Measurements from ENCODE around the gene CSAD. TPM values are rescaled to one million over a fixed set of nuclear protein-coding genes. Genes with fewer than 3 reads are reported as not detected.

CSAD gene
- total RNA-seq, 1 donor from 2014 or later: 10.4 TPM

DNA sequence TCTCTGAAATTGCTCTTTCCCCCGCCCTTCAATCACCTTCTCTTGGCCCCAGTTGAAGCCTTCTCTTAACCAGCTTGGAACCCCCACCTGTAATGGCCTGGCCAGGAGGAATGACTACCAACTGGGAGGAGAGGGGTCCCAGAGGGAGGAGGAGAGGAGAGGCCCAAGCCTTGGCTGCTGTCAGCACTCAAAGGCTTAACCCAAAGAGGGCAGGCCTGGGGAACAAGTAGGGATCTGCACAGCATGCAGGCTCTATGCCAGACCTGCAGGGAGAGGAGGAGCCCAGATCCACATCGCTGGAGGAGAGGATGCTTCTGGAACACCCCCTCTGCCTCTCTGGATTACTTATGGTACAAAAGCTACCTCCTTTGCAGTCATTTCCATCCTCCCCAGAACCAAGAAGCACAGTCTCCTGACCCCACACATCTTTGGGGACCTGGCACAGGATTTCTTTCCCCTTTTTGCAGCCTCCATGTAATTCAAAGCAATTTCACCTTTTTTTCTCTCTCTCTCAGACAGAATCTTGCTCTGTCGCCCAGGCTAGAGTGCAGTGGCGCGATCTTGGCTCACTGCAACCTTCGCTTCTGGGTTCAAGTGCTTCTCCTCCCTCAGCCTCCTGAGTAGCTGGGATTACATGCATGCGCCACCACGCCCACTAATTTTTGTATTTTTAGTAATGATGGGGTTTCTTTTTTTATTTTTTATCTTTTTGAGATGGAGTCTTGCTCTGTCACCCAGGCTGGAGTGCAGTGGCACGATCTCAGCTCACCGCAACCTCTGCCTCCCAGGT lies 45.1 kb upstream of the CSAD start:
- no peak for DNase-seq (ENCODE audit: low read depth)
- no peak overlapping the region for H3K4me3 ChIP-seq (ENCODE audit: low read depth, low read length)
- TF ChIP-seq, protein P1, sequence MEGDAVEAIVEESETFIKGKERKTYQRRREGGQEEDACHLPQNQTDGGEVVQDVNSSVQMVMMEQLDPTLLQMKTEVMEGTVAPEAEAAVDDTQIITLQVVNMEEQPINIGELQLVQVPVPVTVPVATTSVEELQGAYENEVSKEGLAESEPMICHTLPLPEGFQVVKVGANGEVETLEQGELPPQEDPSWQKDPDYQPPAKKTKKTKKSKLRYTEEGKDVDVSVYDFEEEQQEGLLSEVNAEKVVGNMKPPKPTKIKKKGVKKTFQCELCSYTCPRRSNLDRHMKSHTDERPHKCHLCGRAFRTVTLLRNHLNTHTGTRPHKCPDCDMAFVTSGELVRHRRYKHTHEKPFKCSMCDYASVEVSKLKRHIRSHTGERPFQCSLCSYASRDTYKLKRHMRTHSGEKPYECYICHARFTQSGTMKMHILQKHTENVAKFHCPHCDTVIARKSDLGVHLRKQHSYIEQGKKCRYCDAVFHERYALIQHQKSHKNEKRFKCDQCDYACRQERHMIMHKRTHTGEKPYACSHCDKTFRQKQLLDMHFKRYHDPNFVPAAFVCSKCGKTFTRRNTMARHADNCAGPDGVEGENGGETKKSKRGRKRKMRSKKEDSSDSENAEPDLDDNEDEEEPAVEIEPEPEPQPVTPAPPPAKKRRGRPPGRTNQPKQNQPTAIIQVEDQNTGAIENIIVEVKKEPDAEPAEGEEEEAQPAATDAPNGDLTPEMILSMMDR (conservative IDR thresholded peaks at IDR 0.05; ENCODE audit: low read depth, low read length): no peak

- DNase-seq (ENCODE audit: low read depth): no peak
- TF ChIP-seq, protein P1 (conservative IDR thresholded peaks at IDR 0.05; ENCODE audit: low read depth, low read length): no peak
- H3K4me3 ChIP-seq (ENCODE audit: low read depth, low read length): no peak overlapping the region
Measured at GRCh38 chr12:53224897-53225634, 44.3 kb upstream of the CSAD start.

GRCh38 chr12:53224061-53224896 lies 43.6 kb upstream of the CSAD start:
- TF ChIP-seq, protein P1 (conservative IDR thresholded peaks at IDR 0.05; ENCODE audit: low read depth, low read length): peak; percentile 8
- H3K4me3 ChIP-seq (ENCODE audit: low read depth, low read length): no peak overlapping the region
- no peak for DNase-seq (ENCODE audit: low read depth)

GRCh38 chr12:53223389-53224060 lies 42.8 kb upstream of the CSAD start:
- TF ChIP-seq, protein P1 (conservative IDR thresholded peaks at IDR 0.05; ENCODE audit: low read depth, low read length): no peak
- no peak for DNase-seq (ENCODE audit: low read depth)
- H3K4me3 ChIP-seq (ENCODE audit: low read depth, low read length): no peak overlapping the region

DNA sequence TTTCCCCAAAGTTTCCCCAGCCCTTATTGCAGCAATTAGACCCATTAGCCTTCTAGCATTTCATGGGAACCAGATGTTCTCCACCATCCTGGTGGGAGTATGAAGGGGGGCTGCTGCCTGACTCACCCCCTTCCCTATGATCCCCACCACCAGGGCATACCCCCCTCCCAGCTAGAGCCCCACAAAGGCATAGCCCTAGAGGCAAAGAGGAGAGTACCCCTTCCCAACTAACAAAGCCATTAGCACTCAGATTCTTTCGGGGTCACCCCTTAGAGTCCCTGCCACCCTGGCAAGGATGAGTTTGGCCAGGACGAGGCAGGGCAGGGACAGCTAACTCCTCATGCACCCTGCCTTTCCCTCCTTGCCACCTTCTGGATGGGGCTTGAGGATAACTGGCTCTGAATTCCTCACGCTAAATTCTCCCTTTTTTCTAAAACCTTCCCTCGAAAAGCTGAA lies 42.1 kb upstream of the CSAD start:
- H3K4me3 ChIP-seq (ENCODE audit: low read depth, low read length): no peak overlapping the region
- TF ChIP-seq, protein P1 (conservative IDR thresholded peaks at IDR 0.05; ENCODE audit: low read depth, low read length): no peak
- no peak for DNase-seq (ENCODE audit: low read depth)

- no peak for DNase-seq (ENCODE audit: low read depth)
- TF ChIP-seq, protein P1 (conservative IDR thresholded peaks at IDR 0.05; ENCODE audit: low read depth, low read length): no peak
- peak overlapping the region; percentile 55 for H3K4me3 ChIP-seq (ENCODE audit: low read depth, low read length)
Measured at GRCh38 chr12:53222170-53222721, 41.5 kb upstream of the CSAD start.

Measured in epithelial cell of proximal tubule (primary cell).